PC-3 (cell line): Measurements from ENCODE around the gene RPL32. TPM values are rescaled to one million over a fixed set of nuclear protein-coding genes. Genes with fewer than 3 reads are reported as not detected.
A peak's percentile ranks its signal among the peaks of the same experiment; 100 is the strongest.
"Not testable (repeated sequence)": the region's sequence is repeated elsewhere in the genome, so short reads cannot be mapped to it uniquely, and the experiment has no call there.

Source experiments
- ATAC-seq: fragments of 200-7000 bp; cut with Tn5 transposase; 2 replicates; pipeline ENCODE4 v1.9.1; 2020; ENCODE audit warnings: mild to moderate bottlenecking, moderate library complexity
- BruUV-seq: library from RNA; stranded (reverse); fragments of 400-500 nt; replicated peaks from 2 replicates; lab custom pipeline; 2021; lab: Mats Ljungman, UMichigan
- CTCF ChIA-PET: fragments of 300-600 bp; sonication (Branson Sonifier 250); formaldehyde crosslinking; loops from one replicate; lab custom pipeline; 2022; ENCODE audit warnings: antibody characterized with exemption; lab: Charles Lee
- POLR2A ChIA-PET: fragments of 300-600 bp; sonication (Branson Sonifier 250); formaldehyde crosslinking; loops from one replicate; lab custom pipeline; 2022; ENCODE audit warnings: antibody characterized with exemption; ENCODE audit not compliant: unreplicated experiment; lab: Charles Lee
- DNase-seq: peaks from one replicate; pipeline ENCODE4 v3.0.0-alpha.2; 2015
- H2AFZ ChIP-seq: fragments of 300-600 bp; sonication (generic); 2 replicates; pipeline ENCODE4 v1.6.0; 2016; ENCODE audit warnings: antibody characterized with exemption, low read length
- H3F3A ChIP-seq: fragments of 300-600 bp; sonication (generic); one replicate; pipeline ENCODE4 v1.6.0; 2017; ENCODE audit warnings: antibody characterized with exemption, low read length, control low read depth, mild to moderate bottlenecking; ENCODE audit not compliant: unreplicated experiment
- H3K27ac ChIP-seq: fragments of 300-600 bp; sonication (generic); 2 replicates; pipeline ENCODE4 v1.5.1; 2016; ENCODE audit warnings: mild to moderate bottlenecking, low read length
- H3K27me3 ChIP-seq: fragments of 300-600 bp; sonication (generic); 2 replicates; pipeline ENCODE4 v1.6.1; 2016; ENCODE audit warnings: low read length, mixed read lengths
- H3K36me3 ChIP-seq: fragments of 300-600 bp; sonication (generic); 2 replicates; pipeline ENCODE4 v1.6.1; 2016; ENCODE audit warnings: low read depth, mixed run types, low read length, mixed read lengths
- H3K4me1 ChIP-seq: fragments of 300-600 bp; sonication (generic); 2 replicates; pipeline ENCODE4 v1.5.1; 2016; ENCODE audit warnings: low read length; ENCODE audit not compliant: insufficient read depth
- H3K4me2 ChIP-seq: fragments of 300-600 bp; sonication (generic); 2 replicates; pipeline ENCODE4 v1.6.0; 2016; ENCODE audit warnings: low read length
- H3K4me3 ChIP-seq: fragments of 300-600 bp; sonication (generic); 2 replicates; pipeline ENCODE4 v1.5.1; 2016; ENCODE audit warnings: mild to moderate bottlenecking, low read length, mixed read lengths
- H3K79me2 ChIP-seq: fragments of 300-600 bp; sonication (generic); 2 replicates; pipeline ENCODE4 v1.6.1; 2017; ENCODE audit warnings: low read length, mixed read lengths
- H3K9ac ChIP-seq: fragments of 300-600 bp; sonication (generic); 2 replicates; pipeline ENCODE4 v1.6.0; 2016; ENCODE audit warnings: mild to moderate bottlenecking, low read length
- H3K9me2 ChIP-seq: fragments of 300-600 bp; sonication (generic); replicated peaks from 2 replicates; pipeline ENCODE4 v1.6.1; 2016; ENCODE audit warnings: mixed run types, low read length, mixed read lengths
- H3K9me3 ChIP-seq: fragments of 300-600 bp; sonication (generic); 2 replicates; pipeline ENCODE4 v1.6.1; 2016; ENCODE audit warnings: low read length, mixed read lengths
- H4K20me1 ChIP-seq: fragments of 300-600 bp; sonication (generic); 2 replicates; pipeline ENCODE4 v1.6.1; 2016; ENCODE audit warnings: low read length, mixed read lengths
- CTCF ChIP-seq: fragments of 300-600 bp; sonication (generic); conservative IDR thresholded peaks from 2 replicates; pipeline ENCODE4 v1.5.1; 2017; ENCODE audit warnings: antibody characterized with exemption, low read depth, mild to moderate bottlenecking, low read length
- EZH2 ChIP-seq: fragments of 300-600 bp; sonication (generic); IDR thresholded peaks from one replicate; pipeline ENCODE4 v1.6.1; 2017; ENCODE audit warnings: antibody characterized with exemption, mild to moderate bottlenecking, low read length; ENCODE audit not compliant: unreplicated experiment
- EZH2phosphoT487 ChIP-seq: fragments of 300-600 bp; sonication (generic); IDR thresholded peaks from 2 replicates; pipeline ENCODE4 v1.6.1; 2018; ENCODE audit warnings: mild to moderate bottlenecking, antibody characterized with exemption, low read length, borderline replicate concordance
- intact Hi-C: fragments of 100-400 bp; cut with micrococcal nuclease; formaldehyde crosslinking; loops from 2 replicates; pipeline ENCODE4 v1.9.0; 2023
- total RNA-seq: library from RNA; depleted of rRNA; stranded (reverse); fragments of >200 nt; gene quantifications from 2 replicates; pipeline ENCODE4 v1.2.3, GENCODE V29; 2014

RPL32 gene
- total RNA-seq, 1 experiment from 2014 or later, result 2,663 TPM

DNA sequence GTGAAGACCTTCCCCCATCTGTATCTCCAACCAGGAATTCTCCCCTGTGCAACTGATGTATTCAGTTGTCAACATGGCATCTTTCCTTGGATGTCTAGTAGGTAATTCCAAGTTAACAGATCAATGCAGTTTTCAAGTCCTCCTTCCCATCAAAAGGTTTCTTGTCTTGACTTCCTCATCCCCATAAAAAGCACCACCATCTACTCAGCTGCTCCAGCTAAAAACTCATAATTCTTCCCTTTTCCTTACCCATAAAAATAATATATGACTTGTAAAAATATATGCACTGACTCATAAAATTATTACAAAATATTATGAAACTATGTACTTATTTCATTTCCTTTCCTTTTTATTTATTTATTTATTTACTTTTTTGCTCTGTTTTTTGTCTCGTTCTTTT lies 49.9 kb downstream of the RPL32 start:
- H3K4me3 ChIP-seq, result no peak overlapping the region
- no peak overlapping the region for H3K4me2 ChIP-seq
- no peaks in the 10 kb centered on the region for H3K36me3 ChIP-seq
- no peak overlapping the region for H3K27ac ChIP-seq
- no peak overlapping the region for H2AFZ ChIP-seq
- no peaks in the 10 kb centered on the region for H3K9me3 ChIP-seq
- ATAC-seq (peak; percentile 82), DNase-seq (peak; percentile 28)
- H4K20me1 ChIP-seq, result no peaks in the 10 kb centered on the region
- H3K9ac ChIP-seq, result no peak overlapping the region
- H3F3A ChIP-seq, result no peaks in the 10 kb centered on the region
- no peaks in the 10 kb centered on the region for H3K9me2 ChIP-seq
- no peak for TF ChIP-seq EZH2phosphoT487
- no peak for TF ChIP-seq EZH2
- no peak for TF ChIP-seq CTCF
- H3K27me3 ChIP-seq, result no peaks in the 10 kb centered on the region
- ChIA-PET POLR2A (no interaction called here), CTCF (interaction anchor here (0.6 to 0.7 kb wide), 2 partner anchors 28 to 99 kb away, joined by 3 to 4 read pairs; no protein-coding TSS in a partner anchor)
- BruUV-seq, result no TSS peak
- 0 out of 2 replicates have a peak, but pooled peaks cover 6% of the 10 kb centered on the region for H3K4me1 ChIP-seq
- H3K79me2 ChIP-seq, result no peaks in the 10 kb centered on the region
- intact Hi-C loops, result loop anchor here (1.0 to 2.0 kb wide), 2 partner anchors 38 to 49 kb away; partner anchors contain the start of gene RPL32

DNA sequence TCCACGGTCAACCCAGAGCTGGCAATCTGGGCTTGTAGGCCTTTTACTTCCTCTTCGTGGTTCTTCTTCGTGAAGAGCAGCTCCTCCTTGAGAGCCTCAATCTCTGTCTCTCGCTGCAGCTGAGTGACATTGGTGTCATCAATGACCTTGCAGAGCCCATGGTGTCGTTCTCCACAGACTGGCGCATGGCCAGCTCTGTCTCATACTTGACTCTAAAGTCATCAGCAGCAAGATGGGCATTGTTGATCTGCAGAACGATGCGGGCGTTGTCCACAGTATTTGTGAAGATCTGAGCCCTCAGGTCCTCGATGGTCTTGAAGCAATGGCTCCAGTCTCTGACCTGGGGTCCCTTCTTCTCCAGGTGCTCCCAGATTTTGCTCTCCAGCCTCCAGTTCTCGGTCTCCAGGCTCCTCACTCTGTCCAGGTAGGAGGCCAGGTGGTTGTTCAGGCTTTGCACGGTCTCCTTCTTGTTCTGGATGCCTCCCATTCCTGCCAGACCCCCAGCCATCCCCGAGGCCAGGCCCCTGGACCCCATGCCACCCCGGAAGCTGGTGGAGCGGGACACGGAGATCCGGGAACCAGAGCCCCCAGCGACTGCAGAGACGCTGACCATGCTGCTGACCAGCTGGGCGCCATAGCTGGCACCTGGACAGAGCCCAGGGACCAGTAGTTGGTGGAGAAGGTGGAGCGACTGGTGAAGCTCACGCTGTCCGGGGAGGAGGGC lies 53.2 kb downstream of the RPL32 start:
- CTCF ChIA-PET, result interaction anchor here (1.1 to 1.2 kb wide), 4 partner anchors 22 to 99 kb away, joined by 3 to 6 read pairs (median 4); partner anchors contain the start of gene RPL32
- H2AFZ ChIP-seq, H4K20me1 ChIP-seq, H3K36me3 ChIP-seq, BruUV-seq, H3F3A ChIP-seq, H3K79me2 ChIP-seq, H3K9me2 ChIP-seq, ATAC-seq, H3K4me2 ChIP-seq, H3K9ac ChIP-seq, H3K27ac ChIP-seq, DNase-seq, H3K4me1 ChIP-seq, H3K9me3 ChIP-seq, H3K27me3 ChIP-seq, H3K4me3 ChIP-seq: not testable (repeated sequence)
- intact Hi-C loops, result loop anchor here (1.0 to 5.0 kb wide), 2 partner anchors 66 to 104 kb away; no protein-coding TSS in a partner anchor
- POLR2A ChIA-PET, result interaction anchor here (0.6 kb wide), 1 partner anchor 24 kb away, joined by 3 read pairs; no protein-coding TSS in a partner anchor

DNA sequence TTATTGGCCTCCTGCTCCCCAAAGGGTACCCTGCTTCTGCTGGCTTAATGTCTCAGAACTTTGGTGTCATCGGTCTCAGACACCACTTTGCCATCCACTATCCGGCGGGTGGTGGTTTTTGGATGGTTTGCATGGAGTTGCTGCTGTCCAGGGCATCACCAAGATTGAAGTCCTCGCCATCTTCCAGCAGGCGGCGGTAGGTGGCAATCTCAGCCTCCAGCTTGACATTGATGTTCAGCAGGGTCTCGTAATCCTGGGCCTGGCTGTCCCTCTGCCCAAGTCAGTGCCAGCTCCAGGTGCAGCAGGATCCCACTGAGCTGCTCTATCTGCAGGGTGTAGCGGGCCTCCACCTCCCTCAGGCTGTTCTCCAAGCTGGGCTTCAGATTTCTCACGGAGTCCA lies 54.0 kb downstream of the RPL32 start:
- not testable (repeated sequence) for H3K9ac ChIP-seq
- POLR2A ChIA-PET, result interaction anchor here (0.6 kb wide), 1 partner anchor 23 kb away, joined by 3 read pairs; no protein-coding TSS in a partner anchor
- peak; percentile 29; the same call in 1 of the 2 replicates for ATAC-seq

More for the DNA sequence above, 54.0 kb downstream of the RPL32 start:
- not testable (repeated sequence) for H3K9me2 ChIP-seq, H4K20me1 ChIP-seq, H3K9me3 ChIP-seq, H3F3A ChIP-seq, H3K4me2 ChIP-seq, H3K79me2 ChIP-seq, BruUV-seq, H3K27ac ChIP-seq, H2AFZ ChIP-seq, H3K4me3 ChIP-seq, H3K27me3 ChIP-seq, H3K36me3 ChIP-seq, H3K4me1 ChIP-seq
- DNase-seq, result peak; percentile 63
- TF ChIP-seq CTCF, result peak; percentile 48
- intact Hi-C loops, result loop anchor here (1.0 to 5.0 kb wide), 2 partner anchors 65 to 105 kb away; no protein-coding TSS in a partner anchor
- CTCF ChIA-PET, result interaction anchor here (0.6 to 1.2 kb wide), 4 partner anchors 23 to 764 kb away, joined by 3 to 6 read pairs (median 4); no protein-coding TSS in a partner anchor
